ENCODE measurements around the gene SRPK3. TPM values are rescaled to one million over a fixed set of nuclear protein-coding genes. Genes with fewer than 3 reads are reported as not detected.

Gene SRPK3
- total RNA-seq, 3 donors from 2014 or later (not counting 1 experiment from before 2014, with no cell fraction given), result not detected

- Mint-ChIP-seq H3K4me1 (peaks cover 36 to 43% of the 10 kb centered on the region in 2 donors), H3K4me3 (peak overlapping the region; percentile 63)
Measured at GRCh38 chrX:153828308-153828707, 47.5 kb downstream of the SRPK3 start.

GRCh38 chrX:153828723-153829548, 48.1 kb downstream of the SRPK3 start:
- no peaks in the 10 kb centered on the region for H3K27me3 Mint-ChIP-seq (ENCODE audit: low read depth in 2 of 2)
- ATAC-seq (peak in 2 of 3 donors; percentile 41 to 51), DNase-seq (peak in 1 of 2 donors; percentile 36)
- H3K4me1 Mint-ChIP-seq, result peaks cover 32 to 37% of the 10 kb centered on the region in 2 donors
- Histone ChIP-seq H3K36me3 (ENCODE audit: control insufficient read depth, insufficient read depth, low read length) (no peaks in the 10 kb centered on the region), H3K27ac (ENCODE audit: low read length) (peak overlapping the region; percentile 35), H3K4me3 (ENCODE audit: low read length) (peak overlapping the region; percentile 42), H3K27me3 (ENCODE audit: control insufficient read depth, insufficient read depth, low read length) (no peaks in the 10 kb centered on the region), H3K9me3 (ENCODE audit: control insufficient read depth, insufficient read depth, low read length) (no peaks in the 10 kb centered on the region), H3K4me1 (ENCODE audit: control insufficient read depth, insufficient read depth, low read length) (peaks cover 53% of the 10 kb centered on the region)
- peak overlapping the region; percentile 66 to 73 for H3K27ac Mint-ChIP-seq
- WGBS (ENCODE audit: insufficient coverage), result 30% methylated on average over 42 of the region's 50 CpGs
- no peaks in the 10 kb centered on the region for H3K36me3 Mint-ChIP-seq
- no peaks in the 10 kb centered on the region for H3K9me3 Mint-ChIP-seq
- intact Hi-C loops (cut with micrococcal nuclease), result no loop called here
- no peak for TF ChIP-seq CTCF (IDR thresholded peaks at IDR 0.05)
- H3K4me3 Mint-ChIP-seq, result peak overlapping the region; percentile 87

More at GRCh38 chrX:153828308-153828707, 47.5 kb downstream of the SRPK3 start:
- no peaks in the 10 kb centered on the region for H3K36me3 Mint-ChIP-seq
- intact Hi-C loops (cut with micrococcal nuclease), result no loop called here
- WGBS (ENCODE audit: insufficient coverage), result 67% methylated on average over 17 of the region's 17 CpGs
- no peaks in the 10 kb centered on the region for H3K36me3 ChIP-seq (ENCODE audit: control insufficient read depth, insufficient read depth, low read length)
- no peak for DNase-seq
- H3K9me3 Mint-ChIP-seq, result no peaks in the 10 kb centered on the region
- ATAC-seq, result no peak
- peaks cover 58% of the 10 kb centered on the region for H3K4me1 ChIP-seq (ENCODE audit: control insufficient read depth, insufficient read depth, low read length)
- no peak overlapping the region for H3K4me3 ChIP-seq (ENCODE audit: low read length)
- no peaks in the 10 kb centered on the region for H3K27me3 Mint-ChIP-seq (ENCODE audit: low read depth in 2 of 2)
- no peak for TF ChIP-seq CTCF (IDR thresholded peaks at IDR 0.05)
- no peak overlapping the region for H3K27ac ChIP-seq (ENCODE audit: low read length)
- H3K27me3 ChIP-seq (ENCODE audit: control insufficient read depth, insufficient read depth, low read length), result no peaks in the 10 kb centered on the region
- H3K9me3 ChIP-seq (ENCODE audit: control insufficient read depth, insufficient read depth, low read length), result no peaks in the 10 kb centered on the region
- H3K27ac Mint-ChIP-seq, result peak overlapping the region; percentile 22 to 66

DNA sequence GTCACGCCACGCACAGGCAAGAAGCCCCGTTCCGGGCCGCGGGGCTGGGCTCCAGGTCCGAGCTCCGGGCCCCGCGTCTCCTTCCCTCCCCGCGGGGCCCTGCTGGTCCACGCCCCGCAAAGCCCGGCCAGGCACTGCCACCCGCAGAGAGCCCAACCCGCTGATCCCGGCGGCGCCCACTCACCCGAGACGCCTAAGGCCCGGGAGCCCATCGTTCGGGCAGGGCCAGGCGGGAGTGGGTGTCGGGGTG, 48.6 kb downstream of the SRPK3 start:
- H3K27ac ChIP-seq (ENCODE audit: low read length), result peak overlapping the region; percentile 35
- no peaks in the 10 kb centered on the region for H3K27me3 ChIP-seq (ENCODE audit: control insufficient read depth, insufficient read depth, low read length)
- under 1% methylated on average over 27 of the region's 27 CpGs for WGBS (ENCODE audit: insufficient coverage)
- Mint-ChIP-seq H3K27ac (peak overlapping the region; percentile 41 to 73), H3K27me3 (ENCODE audit: low read depth in 2 of 2) (no peaks in the 10 kb centered on the region), H3K4me3 (peak overlapping the region; percentile 87), H3K9me3 (no peaks in the 10 kb centered on the region), H3K4me1 (peaks cover 28 to 32% of the 10 kb centered on the region in 2 donors), H3K36me3 (no peaks in the 10 kb centered on the region)
- H3K36me3 ChIP-seq (ENCODE audit: control insufficient read depth, insufficient read depth, low read length), result no peaks in the 10 kb centered on the region
- peak overlapping the region; percentile 42 for H3K4me3 ChIP-seq (ENCODE audit: low read length)
- TF ChIP-seq CTCF (IDR thresholded peaks at IDR 0.05), result no peak
- no peaks in the 10 kb centered on the region for H3K9me3 ChIP-seq (ENCODE audit: control insufficient read depth, insufficient read depth, low read length)
- DNase-seq (no peak), ATAC-seq (peak in 1 of 3 donors; percentile 39)
- peaks cover 47% of the 10 kb centered on the region for H3K4me1 ChIP-seq (ENCODE audit: control insufficient read depth, insufficient read depth, low read length)
- intact Hi-C loops (cut with micrococcal nuclease), result no loop called here
